ENCODE results near the gene KNSTRN.

Gene KNSTRN

GRCh38 chr15:40367686-40368611, 14.6 kb upstream of the KNSTRN start:
- Histone ChIP-seq H3K9me2 (replicated peaks; ENCODE audit: insufficient read depth, low read length) (no peaks in the 10 kb centered on the region), H2AFZ (ENCODE audit: low read length) (peak overlapping the region; percentile 98), H3K79me2 (ENCODE audit: low read length) (no peaks in the 10 kb centered on the region), H3K4me3 (ENCODE audit: low read length) (peak overlapping the region; percentile 60), H3F3A (ENCODE audit: insufficient read depth, low read length) (no peaks in the 10 kb centered on the region; the same call in 1 of the 2 replicates), H3K4me1 (ENCODE audit: low read length) (peaks cover 12% of the 10 kb centered on the region), H3K4me2 (ENCODE audit: low read depth, low read length) (peak overlapping the region; percentile 96), H3K9me3 (replicated peaks; ENCODE audit: insufficient read depth, low read length) (no peaks in the 10 kb centered on the region), H3K27me3 (replicated peaks; ENCODE audit: insufficient read depth, low read length) (peaks cover 14% of the 10 kb centered on the region; the same call in 1 of the 2 replicates), H4K20me1 (ENCODE audit: insufficient read depth, low read length) (no peaks in the 10 kb centered on the region), H3K9ac (ENCODE audit: low read length) (peak overlapping the region; percentile 46; the same call in 1 of the 2 replicates), H3K27ac (ENCODE audit: low read length) (peak overlapping the region; percentile 28; the same call in 1 of the 2 replicates), H3K36me3 (replicated peaks; ENCODE audit: insufficient read depth, low read length) (no peaks in the 10 kb centered on the region)
- DNase-seq, result peak; percentile 96
- TF ChIP-seq, protein P1, sequence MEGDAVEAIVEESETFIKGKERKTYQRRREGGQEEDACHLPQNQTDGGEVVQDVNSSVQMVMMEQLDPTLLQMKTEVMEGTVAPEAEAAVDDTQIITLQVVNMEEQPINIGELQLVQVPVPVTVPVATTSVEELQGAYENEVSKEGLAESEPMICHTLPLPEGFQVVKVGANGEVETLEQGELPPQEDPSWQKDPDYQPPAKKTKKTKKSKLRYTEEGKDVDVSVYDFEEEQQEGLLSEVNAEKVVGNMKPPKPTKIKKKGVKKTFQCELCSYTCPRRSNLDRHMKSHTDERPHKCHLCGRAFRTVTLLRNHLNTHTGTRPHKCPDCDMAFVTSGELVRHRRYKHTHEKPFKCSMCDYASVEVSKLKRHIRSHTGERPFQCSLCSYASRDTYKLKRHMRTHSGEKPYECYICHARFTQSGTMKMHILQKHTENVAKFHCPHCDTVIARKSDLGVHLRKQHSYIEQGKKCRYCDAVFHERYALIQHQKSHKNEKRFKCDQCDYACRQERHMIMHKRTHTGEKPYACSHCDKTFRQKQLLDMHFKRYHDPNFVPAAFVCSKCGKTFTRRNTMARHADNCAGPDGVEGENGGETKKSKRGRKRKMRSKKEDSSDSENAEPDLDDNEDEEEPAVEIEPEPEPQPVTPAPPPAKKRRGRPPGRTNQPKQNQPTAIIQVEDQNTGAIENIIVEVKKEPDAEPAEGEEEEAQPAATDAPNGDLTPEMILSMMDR (IDR thresholded peaks at IDR 0.05; ENCODE audit: low read length), result peak; percentile 76
- TF ChIP-seq EZH2 (optimal IDR thresholded peaks at IDR 0.05; ENCODE audit: low read depth, low read length), result no peak

GRCh38 chr15:40368719-40369473, 13.6 kb upstream of the KNSTRN start:
- H3K4me1 ChIP-seq (ENCODE audit: low read length), result peaks cover 12% of the 10 kb centered on the region
- no peak overlapping the region for H2AFZ ChIP-seq (ENCODE audit: low read length)
- no peaks in the 10 kb centered on the region for H3K9me3 ChIP-seq (replicated peaks; ENCODE audit: insufficient read depth, low read length)
- no peaks in the 10 kb centered on the region for H3K79me2 ChIP-seq (ENCODE audit: low read length)
- DNase-seq, result no peak
- H3F3A ChIP-seq (ENCODE audit: insufficient read depth, low read length), result no peaks in the 10 kb centered on the region; the same call in 1 of the 2 replicates
- no peak overlapping the region for H3K27ac ChIP-seq (ENCODE audit: low read length)
- peaks cover 14% of the 10 kb centered on the region; the same call in 1 of the 2 replicates for H3K27me3 ChIP-seq (replicated peaks; ENCODE audit: insufficient read depth, low read length)
- no peaks in the 10 kb centered on the region for H4K20me1 ChIP-seq (ENCODE audit: insufficient read depth, low read length)
- no peak overlapping the region for H3K4me3 ChIP-seq (ENCODE audit: low read length)
- H3K36me3 ChIP-seq (replicated peaks; ENCODE audit: insufficient read depth, low read length), result no peaks in the 10 kb centered on the region
- H3K4me2 ChIP-seq (ENCODE audit: low read depth, low read length), result no peak overlapping the region; the same call in 1 of the 2 replicates
- TF ChIP-seq, protein P1 (IDR thresholded peaks at IDR 0.05; ENCODE audit: low read length), result no peak
- no peak for TF ChIP-seq EZH2phosphoT487 (IDR thresholded peaks at IDR 0.05; ENCODE audit: low read length)
- no peak overlapping the region; the same call in 1 of the 2 replicates for H3K9ac ChIP-seq (ENCODE audit: low read length)
- no peaks in the 10 kb centered on the region for H3K9me2 ChIP-seq (replicated peaks; ENCODE audit: insufficient read depth, low read length)

DNA sequence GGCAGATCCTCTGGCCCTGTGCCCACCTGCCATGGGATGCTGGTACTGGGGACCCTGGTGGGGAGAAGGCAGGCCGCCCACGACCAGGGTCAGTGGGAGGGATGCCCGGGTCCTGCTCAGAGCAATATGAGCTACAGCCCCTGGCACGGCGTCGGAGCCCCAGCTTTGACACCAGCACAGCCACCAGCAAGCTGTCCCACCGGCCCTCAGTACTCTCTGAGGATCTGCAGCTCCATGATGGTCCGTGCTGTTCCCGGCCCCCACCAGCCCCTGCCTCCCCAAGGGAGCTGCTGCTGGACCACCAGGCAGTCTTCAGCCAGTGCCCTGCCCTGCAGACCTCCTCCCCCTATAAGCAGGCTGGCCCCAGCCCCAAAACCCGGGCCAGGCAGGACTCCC, 13.0 kb upstream of the KNSTRN start:
- Histone ChIP-seq H3K4me1 (ENCODE audit: low read length) (peaks cover 12% of the 10 kb centered on the region), H3K27me3 (replicated peaks; ENCODE audit: insufficient read depth, low read length) (peaks cover 14% of the 10 kb centered on the region; the same call in 1 of the 2 replicates), H3F3A (ENCODE audit: insufficient read depth, low read length) (no peaks in the 10 kb centered on the region; the same call in 1 of the 2 replicates), H3K4me3 (ENCODE audit: low read length) (no peak overlapping the region), H3K36me3 (replicated peaks; ENCODE audit: insufficient read depth, low read length) (no peaks in the 10 kb centered on the region), H3K9me2 (replicated peaks; ENCODE audit: insufficient read depth, low read length) (no peaks in the 10 kb centered on the region), H3K4me2 (ENCODE audit: low read depth, low read length) (no peak overlapping the region), H4K20me1 (ENCODE audit: insufficient read depth, low read length) (no peaks in the 10 kb centered on the region), H3K9me3 (replicated peaks; ENCODE audit: insufficient read depth, low read length) (no peaks in the 10 kb centered on the region), H2AFZ (ENCODE audit: low read length) (no peak overlapping the region), H3K9ac (ENCODE audit: low read length) (no peak overlapping the region), H3K27ac (ENCODE audit: low read length) (no peak overlapping the region), H3K79me2 (ENCODE audit: low read length) (no peaks in the 10 kb centered on the region)
- no peak for DNase-seq
- TF ChIP-seq, protein P1 (IDR thresholded peaks at IDR 0.05; ENCODE audit: low read length), result no peak
- TF ChIP-seq EZH2 (optimal IDR thresholded peaks at IDR 0.05; ENCODE audit: low read depth, low read length), result no peak
- TF ChIP-seq EZH2phosphoT487 (IDR thresholded peaks at IDR 0.05; ENCODE audit: low read length), result no peak

Measured in MM.1S (cell line).